ENCODE data around the gene SYT2.

DNA sequence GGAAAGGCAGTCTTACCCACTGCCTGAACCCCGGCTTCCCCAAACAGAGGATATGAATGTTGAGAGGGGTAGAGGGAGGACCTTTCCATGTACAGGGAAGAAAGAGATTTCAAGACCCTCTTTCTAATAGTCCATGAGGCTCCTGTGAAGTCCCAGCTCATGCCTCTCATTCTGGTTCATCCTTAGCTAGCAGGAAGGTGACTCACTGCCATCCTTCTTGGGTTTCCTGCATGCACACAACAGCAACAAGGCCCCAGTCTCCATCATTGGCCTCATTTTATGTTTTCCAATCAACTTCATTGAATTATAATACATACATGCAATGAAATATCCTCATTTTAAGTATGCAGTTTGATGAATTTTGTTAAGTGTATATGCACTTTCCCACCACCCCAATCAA is 46.2 kb downstream of the SYT2 start:
- TF ChIP-seq, protein P1, sequence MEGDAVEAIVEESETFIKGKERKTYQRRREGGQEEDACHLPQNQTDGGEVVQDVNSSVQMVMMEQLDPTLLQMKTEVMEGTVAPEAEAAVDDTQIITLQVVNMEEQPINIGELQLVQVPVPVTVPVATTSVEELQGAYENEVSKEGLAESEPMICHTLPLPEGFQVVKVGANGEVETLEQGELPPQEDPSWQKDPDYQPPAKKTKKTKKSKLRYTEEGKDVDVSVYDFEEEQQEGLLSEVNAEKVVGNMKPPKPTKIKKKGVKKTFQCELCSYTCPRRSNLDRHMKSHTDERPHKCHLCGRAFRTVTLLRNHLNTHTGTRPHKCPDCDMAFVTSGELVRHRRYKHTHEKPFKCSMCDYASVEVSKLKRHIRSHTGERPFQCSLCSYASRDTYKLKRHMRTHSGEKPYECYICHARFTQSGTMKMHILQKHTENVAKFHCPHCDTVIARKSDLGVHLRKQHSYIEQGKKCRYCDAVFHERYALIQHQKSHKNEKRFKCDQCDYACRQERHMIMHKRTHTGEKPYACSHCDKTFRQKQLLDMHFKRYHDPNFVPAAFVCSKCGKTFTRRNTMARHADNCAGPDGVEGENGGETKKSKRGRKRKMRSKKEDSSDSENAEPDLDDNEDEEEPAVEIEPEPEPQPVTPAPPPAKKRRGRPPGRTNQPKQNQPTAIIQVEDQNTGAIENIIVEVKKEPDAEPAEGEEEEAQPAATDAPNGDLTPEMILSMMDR (IDR thresholded peaks at IDR 0.05): no peak
- TF ChIP-seq ZFX (IDR thresholded peaks at IDR 0.05; ENCODE audit: borderline replicate concordance): no peak
